C4-2B (cell line): Measurements from ENCODE around the gene CNTN4.

Source experiments
- H3K27ac ChIP-seq: fragments of 450-650 bp; 2 replicates; pipeline ENCODE4 v1.5.1; 2017
- CTCF ChIP-seq: fragments of 450-650 bp; conservative IDR thresholded peaks from 2 replicates; pipeline ENCODE4 v1.5.1; 2017; ENCODE audit warnings: mild to moderate bottlenecking
- ZFX ChIP-seq: fragments of 450-650 bp; IDR thresholded peaks from 2 replicates; pipeline ENCODE4 v1.6.1; 2017

The CNTN4 gene

GRCh38 chr3:2218816-2219215, 120.2 kb downstream of the CNTN4 start:
- no peak for TF ChIP-seq CTCF
- no peak for TF ChIP-seq ZFX

GRCh38 chr3:2236203-2236602, 137.5 kb downstream of the CNTN4 start:
- TF ChIP-seq CTCF (no peak), ZFX (no peak)
- H3K27ac ChIP-seq, result no peak overlapping the region

More at GRCh38 chr3:2218816-2219215, 120.2 kb downstream of the CNTN4 start:
- no peak overlapping the region for H3K27ac ChIP-seq

- H3K27ac ChIP-seq, result no peak overlapping the region
- TF ChIP-seq ZFX (no peak), CTCF (no peak)
Measured at GRCh38 chr3:2244137-2244536, 145.5 kb downstream of the CNTN4 start.

GRCh38 chr3:2246873-2247648, 148.4 kb downstream of the CNTN4 start:
- no peak for TF ChIP-seq CTCF
- no peak for TF ChIP-seq ZFX

GRCh38 chr3:2247831-2248230, 149.2 kb downstream of the CNTN4 start:
- TF ChIP-seq CTCF (no peak), ZFX (no peak)
- no peak overlapping the region for H3K27ac ChIP-seq

More at GRCh38 chr3:2246873-2247648, 148.4 kb downstream of the CNTN4 start:
- no peak overlapping the region for H3K27ac ChIP-seq

GRCh38 chr3:2250783-2251182, 152.1 kb downstream of the CNTN4 start:
- TF ChIP-seq ZFX (no peak), CTCF (no peak)
- H3K27ac ChIP-seq, result no peak overlapping the region

GRCh38 chr3:2261747-2262146, 163.1 kb downstream of the CNTN4 start:
- TF ChIP-seq ZFX, result no peak
- H3K27ac ChIP-seq, result no peak overlapping the region

- TF ChIP-seq ZFX (no peak), CTCF (no peak)
- H3K27ac ChIP-seq, result no peak overlapping the region
Measured at GRCh38 chr3:2262204-2262603, 163.5 kb downstream of the CNTN4 start.
